ENCODE data around the gene SORCS2.

DNA sequence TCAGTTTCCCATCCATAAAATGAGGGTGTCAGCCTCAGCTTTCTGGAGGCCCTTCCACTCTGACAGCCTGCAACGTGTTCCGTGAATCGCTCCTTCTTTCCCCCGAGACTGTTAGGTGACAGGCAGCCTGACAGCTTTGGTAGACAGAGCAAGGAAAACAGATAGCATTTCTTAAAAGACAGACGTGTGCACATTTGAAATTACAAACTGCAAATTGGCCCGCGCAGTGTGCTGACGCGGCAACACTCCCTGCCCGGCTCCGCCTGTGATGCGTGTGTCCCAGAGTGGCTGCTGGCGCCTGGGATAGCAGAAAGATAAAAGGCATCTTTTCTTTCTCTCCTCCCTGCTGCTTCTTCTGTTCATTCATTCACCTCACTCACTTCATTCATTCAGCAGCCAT, 502.0 kb downstream of the SORCS2 start:
- TF ChIP-seq, protein P1, sequence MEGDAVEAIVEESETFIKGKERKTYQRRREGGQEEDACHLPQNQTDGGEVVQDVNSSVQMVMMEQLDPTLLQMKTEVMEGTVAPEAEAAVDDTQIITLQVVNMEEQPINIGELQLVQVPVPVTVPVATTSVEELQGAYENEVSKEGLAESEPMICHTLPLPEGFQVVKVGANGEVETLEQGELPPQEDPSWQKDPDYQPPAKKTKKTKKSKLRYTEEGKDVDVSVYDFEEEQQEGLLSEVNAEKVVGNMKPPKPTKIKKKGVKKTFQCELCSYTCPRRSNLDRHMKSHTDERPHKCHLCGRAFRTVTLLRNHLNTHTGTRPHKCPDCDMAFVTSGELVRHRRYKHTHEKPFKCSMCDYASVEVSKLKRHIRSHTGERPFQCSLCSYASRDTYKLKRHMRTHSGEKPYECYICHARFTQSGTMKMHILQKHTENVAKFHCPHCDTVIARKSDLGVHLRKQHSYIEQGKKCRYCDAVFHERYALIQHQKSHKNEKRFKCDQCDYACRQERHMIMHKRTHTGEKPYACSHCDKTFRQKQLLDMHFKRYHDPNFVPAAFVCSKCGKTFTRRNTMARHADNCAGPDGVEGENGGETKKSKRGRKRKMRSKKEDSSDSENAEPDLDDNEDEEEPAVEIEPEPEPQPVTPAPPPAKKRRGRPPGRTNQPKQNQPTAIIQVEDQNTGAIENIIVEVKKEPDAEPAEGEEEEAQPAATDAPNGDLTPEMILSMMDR (IDR thresholded peaks at IDR 0.05), result no peak
- no peak for TF ChIP-seq POLR2A (IDR thresholded peaks at IDR 0.05)
- no peak for TF ChIP-seq POLR2AphosphoS5 (IDR thresholded peaks at IDR 0.05)
- TF ChIP-seq EP300 (IDR thresholded peaks at IDR 0.05), result no peak
